LoVo (cell line): ENCODE results near the gene CSAG1.
"Not testable (repeated sequence)": the region's sequence is repeated elsewhere in the genome, so short reads cannot be mapped to it uniquely, and the experiment has no call there.

Experiments
- DNase-seq: peaks from one replicate; pipeline ENCODE4 v3.0.0-alpha.2; 2016; ENCODE audit warnings: low spot score

The CSAG1 gene

DNA sequence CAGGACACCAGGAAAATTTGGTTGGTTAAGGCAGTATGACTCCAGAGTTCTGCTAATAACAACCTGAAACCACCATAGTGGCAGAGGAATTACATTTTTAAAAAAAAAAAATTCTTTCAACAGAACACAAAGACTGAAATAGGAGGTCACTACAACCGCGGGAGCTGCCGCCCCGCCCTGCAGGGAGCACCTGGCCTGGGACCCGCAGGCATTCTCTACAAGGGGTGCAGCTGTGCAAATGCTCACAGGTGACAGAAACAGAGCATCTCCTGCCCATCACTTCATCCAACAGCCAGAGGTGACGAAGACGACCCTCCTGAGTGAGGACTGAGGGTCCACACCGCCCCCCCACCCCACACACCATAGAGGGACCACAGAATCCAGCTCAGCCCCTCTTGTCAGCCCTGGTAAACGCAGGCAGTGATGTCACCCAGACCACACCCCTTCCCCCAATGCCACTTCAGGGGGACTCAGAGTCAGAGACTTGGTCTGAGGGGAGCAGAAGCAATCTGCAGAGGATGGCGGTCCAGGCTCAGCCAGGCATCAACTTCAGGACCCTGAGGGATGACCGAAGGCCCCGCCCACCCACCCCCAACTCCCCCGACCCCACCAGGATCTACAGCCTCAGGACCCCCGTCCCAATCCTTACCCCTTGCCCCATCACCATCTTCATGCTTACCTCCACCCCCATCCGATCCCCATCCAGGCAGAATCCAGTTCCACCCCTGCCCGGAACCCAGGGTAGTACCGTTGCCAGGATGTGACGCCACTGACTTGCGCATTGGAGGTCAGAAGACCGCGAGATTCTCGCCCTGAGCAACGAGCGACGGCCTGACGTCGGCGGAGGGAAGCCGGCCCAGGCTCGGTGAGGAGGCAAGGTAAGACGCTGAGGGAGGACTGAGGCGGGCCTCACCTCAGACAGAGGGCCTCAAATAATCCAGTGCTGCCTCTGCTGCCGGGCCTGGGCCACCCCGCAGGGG is 35.3 kb downstream of the CSAG1 start, which contains the start of gene MAGEA3:
Gene MAGEA3, plus strand, starts transcription at position 843 of the 980 bp plus-strand sequence. CDS start 2,039 bp downstream, outside the sequence.
- not testable (repeated sequence) for DNase-seq

DNA sequence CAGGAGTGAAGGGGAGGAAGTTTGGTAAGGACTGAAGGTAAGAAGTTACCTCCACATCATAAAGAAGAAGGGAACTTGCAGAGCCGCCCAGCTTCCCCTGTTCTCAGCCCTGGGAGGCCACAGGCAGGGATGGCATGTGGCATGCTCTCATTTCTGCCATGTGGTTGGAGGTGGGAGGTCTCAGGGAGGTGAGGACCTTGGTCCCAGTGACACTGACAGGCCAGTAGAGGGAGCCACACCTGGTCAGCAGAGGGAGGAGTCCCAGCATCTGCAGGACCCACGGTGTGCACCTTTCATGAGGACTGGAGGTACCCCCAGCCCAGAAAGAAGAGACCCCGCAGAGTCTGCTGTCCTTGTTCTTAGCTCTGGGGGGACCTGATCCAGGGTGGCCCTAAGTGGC is 52.5 kb downstream of the CSAG1 start:
- not testable (repeated sequence) for DNase-seq
